HuH-7 (cell line): Measurements from ENCODE around the gene SPSB4.

Experiments
- DNase-seq: peaks from one replicate; pipeline ENCODE4 v3.0.0; 2011; ENCODE audit warnings: low spot score

SPSB4 gene

DNA sequence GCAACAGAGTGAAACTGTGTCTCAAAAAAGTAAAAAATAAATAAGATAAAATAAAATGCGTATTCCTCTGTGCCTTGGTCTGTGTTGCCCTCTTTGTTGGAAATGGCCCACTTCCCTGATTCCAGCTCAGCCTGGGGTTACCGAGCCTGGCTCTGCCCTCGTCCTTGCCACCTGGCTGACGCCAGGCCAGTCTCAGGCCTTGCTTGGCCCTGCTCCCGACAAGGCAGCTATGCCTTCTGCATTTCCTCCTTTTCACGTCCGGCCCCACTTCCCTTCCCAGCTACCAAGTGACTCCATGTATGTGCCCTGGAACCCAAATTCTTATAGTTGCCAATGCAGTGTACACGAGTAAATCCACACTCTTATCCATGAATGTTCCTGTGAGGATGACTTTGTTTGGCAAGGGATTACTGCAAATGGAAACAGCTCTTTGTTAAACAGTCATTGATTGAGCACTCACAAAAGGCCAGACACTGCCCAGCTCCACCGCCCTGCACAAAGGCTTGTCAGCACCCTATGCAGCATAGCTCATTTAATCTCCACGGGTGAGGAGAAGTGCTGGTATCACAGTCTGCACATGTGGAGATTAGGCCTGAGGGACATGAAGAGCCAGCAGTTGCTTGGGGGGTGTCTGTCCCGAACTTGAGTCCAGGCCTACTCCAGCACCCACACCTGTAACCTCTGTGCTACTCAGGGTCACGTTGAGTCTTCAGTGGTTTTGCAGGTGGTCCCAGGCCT lies 25.1 kb downstream of the SPSB4 start:
- DNase-seq: no peak

DNA sequence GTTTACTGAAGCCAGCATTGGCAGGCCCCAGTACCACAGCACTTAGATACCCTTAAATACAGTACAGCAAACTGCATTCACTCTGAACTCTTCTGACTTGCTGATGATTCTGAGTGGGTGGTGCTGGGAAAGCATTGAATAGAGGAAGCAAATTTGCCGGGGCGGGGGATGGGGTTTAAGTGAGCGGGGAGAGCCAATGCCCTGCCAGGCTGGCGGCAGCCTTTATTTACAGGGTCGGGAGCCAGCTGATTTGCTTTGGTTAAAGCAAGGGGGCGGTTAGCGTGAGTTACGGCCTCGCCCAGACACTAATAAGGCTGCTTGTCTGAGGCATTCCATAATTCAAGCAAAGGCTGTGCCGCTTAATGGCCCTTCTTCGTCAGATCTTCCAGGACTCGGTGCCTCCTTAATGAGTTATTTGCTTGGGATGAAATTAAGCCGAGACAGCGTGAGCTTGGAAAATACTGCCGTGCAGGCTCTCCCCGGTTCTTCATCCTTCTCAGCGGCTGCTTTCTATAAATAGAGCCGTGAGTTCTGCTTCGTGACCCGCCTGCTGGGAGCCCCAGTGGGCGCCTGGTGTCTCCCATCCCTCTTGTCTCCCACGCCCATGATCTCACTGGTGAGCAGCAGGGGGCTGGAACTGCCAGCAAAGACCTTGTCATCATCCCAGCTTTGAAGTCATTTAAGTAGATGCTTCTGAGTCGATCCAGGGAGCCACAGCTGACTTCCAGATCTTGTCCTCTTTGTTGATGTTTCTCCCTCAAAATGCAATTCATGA lies 25.8 kb downstream of the SPSB4 start:
- DNase-seq: no peak

DNA sequence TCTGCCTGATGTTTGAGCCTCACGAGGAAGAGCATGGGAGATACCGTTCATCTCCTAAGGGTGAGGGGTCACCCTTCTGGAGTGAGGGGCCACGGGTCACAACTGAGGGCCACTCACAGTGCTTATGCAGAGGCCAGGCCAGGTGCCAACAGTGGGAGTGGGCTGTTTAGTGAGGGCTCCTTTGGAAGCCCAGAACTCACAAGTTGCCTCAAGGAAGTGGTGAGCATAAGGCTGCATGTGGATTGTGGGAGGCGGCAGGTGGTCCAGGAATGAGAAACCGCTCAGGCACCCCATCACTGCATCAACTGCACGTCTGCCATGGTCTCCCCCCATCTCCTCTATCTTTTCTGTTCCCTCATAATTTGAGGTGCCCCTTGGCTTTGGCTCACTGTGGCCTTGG lies 26.5 kb downstream of the SPSB4 start:
- DNase-seq: no peak

DNA sequence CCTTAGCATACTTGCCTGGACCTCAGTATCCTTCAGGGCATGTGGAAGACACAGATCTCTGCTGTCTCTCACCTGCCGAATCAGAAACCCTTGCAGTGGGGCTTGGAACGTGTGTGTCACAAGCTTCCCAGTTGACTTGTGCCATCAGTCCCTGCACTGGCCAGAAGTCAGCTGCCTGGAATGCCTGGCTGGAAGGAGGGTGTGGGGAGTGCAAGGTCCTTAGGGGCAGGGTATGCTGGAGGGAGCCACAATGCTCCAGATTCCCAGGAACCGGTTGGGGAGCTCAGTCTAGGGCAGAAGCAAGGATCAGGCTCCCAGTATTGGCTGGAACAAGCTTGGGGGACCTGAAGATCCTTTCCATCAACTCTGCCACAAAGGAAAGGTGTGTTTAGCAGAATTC lies 27.1 kb downstream of the SPSB4 start:
- DNase-seq: no peak

DNA sequence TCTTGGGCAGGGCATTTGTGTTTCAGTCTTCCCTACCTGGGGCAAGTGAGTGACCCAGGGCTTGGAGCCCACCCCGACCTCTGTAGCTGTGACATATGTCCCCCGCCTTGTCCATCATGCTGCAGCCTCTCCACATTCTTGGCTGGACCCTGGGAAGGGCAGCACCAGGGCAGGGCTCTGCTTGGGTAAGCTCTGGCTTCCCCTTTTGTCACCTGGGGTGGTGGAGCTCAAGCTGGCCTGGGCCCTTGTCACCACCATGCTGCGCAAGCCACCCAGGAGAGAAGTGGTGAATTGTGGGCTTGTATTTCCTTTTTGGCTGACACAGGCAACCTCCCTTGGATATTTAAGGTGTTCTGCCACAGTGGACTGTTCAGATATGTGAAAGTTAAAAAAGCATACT lies 29.3 kb downstream of the SPSB4 start:
- DNase-seq: no peak

DNA sequence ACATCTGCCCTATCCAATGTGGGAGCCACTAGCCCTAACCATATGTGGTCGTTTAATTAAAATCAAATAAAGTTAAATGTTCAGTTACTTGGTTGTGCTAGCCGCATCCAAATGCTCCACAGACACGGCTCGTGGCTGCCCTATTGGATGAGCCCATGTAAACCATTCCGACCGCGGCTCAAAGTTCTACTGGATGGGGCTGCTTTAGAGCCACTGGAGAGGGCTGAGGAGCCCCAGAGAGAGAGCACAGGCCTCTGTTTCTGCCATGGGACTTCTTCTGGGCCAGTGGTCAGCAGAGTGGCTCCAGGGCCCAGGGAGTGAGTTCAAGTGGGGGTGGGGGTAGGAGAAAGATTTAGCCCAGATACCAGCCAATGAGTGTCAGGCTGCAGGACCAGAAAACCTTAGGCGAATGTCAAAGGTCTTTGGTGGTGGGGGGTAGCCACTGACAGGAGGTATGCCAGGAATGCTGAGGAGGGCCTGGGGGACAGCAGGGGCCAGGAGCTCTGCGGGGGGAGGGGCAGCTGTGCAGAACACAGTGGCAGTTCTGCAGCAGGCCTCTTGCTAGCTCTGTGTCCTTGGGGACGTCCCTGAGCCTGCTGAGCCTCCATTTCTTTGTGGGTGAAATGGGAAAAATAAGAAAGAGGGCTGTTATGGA lies 30.1 kb downstream of the SPSB4 start:
- DNase-seq: no peak

DNA sequence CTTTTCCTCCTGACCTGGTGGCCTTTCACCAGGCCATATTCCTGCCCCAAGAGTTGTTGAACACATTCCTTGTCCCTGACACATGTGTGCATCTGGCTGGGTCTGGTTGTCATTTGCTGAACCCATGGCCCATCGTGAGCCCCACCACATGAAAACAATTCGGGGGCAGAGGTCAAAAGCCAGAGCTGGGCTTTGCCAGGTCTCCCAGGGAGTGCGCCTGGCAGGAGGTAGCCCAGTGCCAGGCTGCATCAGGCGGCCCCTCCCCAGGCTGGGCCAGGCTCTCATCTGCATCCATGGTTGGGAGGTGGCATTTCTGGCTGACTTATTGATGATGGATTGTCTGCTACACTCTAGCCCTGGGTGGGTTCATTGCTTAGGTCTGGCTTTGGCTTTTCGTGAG lies 30.9 kb downstream of the SPSB4 start:
- no peak for DNase-seq

DNA sequence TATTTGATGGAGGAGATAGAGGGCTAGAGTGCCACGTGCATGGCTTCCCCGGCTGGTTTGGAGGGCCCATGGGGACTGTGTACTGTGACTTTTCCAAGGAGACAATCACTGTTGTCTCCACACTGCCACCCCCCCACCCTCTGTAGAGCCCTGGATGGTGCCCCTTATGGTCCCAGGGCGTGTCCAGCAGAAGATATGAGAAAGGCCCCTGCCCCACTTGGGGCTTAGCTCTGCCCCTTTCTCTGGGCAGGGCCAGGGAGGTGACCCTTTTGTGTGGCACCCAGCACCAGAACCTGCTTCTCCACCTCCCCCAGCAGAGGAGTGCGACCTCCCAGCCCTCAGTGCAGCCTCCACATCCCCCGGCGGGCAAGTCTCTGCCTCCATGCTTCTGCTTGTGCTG lies 32.1 kb downstream of the SPSB4 start:
- no peak for DNase-seq

DNA sequence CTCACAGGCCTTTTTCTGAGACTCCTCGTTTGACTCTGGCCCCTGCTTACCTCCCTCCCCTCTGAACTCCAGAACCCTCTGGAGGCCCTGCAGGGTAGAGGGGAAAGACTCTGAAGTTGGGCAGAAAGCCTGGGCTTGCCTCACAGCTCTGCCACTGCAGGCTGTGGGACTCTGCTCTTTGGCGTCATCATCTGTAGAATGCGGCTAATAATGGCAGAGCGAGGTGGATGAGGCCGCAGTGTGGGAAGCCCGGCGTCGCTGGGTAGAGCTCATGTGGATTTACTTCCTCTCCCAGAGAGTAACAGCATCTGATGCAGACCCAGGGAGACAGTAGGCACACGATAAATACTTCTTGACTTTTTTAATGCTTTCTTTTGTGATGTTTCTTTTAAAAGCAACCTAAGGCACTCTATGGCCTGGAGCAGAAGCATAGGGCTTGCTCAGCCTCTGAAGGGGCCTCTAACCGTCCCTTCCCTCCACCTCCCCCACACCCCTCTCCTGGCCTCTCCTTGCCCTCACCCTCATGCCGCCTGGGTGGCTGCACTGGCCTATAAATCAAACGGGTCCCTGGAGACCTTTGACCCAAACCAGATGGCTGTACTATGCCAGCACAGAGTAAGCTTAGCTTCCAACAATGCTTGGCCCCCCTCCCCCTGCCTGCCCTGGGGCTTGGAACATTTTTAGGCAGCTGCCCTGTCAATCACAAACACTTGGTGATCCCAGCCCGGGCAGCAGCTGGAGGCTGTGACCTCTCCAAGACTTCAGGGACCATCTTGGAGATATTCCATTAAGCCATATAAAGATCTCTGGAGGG lies 32.9 kb downstream of the SPSB4 start:
- no peak for DNase-seq

DNA sequence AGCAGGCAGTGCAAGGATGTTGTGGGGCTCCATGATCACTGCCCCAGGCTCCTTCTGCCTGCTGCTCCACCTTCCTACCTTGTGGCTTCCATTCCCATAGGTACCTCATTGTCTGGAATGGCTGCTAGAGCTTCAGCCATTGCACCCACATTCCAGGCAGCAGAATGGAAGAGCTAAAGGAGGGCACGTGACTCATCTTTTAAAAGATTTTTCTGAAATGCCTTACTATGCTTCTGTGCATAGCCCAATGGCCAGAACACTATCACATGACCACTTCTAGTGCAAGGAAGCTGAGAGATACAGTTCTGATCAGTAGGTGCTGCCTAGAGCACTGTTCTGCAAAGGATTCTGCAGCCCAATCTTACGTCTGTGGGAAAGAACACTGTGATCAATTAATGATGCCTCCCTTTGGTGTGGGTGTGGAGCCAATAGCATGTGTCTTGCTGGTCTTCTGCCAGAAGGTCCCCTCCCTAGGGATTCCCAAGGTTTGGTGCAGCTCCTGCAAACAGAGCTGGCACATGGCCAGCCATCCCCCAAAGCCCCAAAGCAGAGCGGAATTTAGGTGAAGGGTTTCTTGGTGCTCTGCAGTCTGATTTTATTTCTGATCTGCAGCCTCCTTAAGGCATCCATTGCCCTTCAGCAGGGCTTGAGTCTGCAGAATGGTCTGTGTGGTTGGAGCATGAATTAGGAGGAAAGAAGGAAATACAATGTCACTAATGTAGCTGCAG lies 34.4 kb downstream of the SPSB4 start:
- no peak for DNase-seq

DNA sequence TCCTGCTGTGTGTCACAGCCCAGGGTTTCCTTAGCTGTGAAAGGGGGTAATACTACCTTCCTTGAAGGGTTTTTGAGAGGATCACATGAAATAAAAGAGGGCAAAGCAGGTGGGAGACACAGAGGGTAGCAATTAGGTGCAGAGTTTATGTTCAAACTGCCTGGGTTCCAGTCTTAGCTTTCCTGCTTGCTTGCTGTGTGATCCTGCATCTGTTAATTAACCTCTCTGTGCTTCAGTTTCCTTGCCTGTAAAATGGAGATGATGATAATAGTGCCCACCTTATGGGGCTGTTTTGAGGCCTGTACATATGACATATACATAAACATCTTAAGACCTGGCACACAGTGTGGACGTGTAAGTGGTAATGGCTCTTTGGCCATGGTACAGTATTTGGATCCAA lies 35.0 kb downstream of the SPSB4 start:
- DNase-seq: no peak

DNA sequence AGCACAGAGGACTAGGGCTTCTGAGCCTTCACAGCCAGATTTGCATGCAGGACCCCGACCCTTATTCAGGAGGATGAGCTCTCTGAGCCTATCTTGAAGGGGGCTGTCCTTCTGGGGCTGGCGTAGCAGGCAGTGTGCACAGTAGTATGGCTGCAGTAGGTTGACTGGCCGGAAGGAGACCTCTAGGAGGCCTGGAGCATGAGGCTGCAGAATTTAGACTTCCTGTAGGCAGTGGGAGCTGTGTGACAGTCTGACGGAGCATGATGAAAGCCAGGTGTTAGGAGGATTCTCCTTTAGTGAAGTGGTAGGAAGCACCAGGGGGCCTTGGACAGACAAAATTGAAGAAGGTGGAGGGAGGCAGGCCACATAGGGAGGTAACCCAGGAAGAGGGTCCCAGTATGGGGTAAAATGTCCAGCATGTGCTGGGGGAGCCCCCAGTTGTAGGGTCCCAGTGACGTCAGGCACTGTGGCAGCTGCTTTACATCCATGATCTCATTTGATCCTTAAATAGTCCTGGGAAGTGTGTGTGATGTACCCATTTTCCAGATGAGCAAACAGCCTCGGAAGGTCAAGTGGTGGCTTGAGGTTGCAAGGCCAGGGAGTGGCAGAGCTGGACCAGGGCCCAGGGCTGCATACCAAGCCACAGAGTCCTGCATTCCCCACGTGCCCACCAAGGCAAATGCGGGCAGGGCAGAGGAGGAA lies 36.1 kb downstream of the SPSB4 start:
- no peak for DNase-seq

DNA sequence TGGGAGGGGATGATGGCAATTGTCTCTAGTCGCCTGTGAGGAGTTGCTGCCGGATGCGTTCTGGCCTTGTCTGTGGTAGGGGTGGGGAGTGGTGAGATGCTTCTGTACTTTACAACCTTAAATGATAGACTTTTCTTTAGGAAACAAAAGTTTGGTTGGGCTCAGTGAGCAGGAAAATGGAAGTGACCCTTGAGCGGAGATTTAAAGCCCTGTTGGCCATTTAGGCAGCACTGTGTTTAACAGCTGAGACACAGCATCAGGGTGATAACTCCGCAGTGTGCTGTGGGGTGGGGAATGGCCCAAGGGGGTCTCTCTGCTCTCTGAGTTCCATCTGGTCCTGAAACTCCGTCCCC lies 36.6 kb downstream of the SPSB4 start:
- DNase-seq: no peak

DNA sequence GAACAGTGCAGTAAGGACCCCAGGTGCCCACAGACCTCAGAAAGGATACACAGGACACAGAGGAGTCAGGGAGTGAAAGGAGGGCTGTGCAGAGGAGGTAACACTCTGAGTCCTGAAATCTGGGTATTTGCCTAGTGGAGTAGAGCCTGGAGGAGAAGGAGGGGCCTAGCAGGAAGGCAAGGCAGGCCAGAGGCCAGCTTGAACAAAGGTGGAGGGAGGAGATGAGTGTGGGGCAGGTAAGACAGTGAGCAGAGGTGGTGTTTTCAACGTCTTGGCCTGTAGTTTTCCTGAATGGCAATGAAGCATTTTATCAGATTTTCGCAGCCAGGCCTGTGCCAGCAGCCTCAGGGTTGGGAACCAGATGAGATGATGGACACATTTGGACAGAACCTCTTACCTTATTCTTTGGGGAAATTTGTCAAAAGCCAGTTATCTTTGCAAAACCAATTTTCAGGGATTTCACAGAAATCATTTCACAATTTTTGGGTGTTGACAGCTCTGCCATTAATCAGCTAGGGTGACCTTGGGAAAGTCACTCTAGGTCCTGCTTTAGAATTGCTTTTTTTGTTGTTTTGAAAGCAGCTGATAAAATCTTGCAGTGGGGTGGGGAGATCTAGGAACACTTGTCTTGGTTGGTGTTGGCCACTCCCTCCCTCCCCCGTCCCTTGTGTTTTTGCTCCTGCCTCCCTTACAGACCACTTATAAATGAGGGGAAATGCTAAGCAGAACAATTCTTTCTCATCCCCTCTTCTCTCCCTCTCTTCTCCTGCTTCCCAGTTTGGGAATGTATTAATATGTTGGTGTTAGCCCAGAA lies 38.4 kb downstream of the SPSB4 start:
- DNase-seq: no peak

DNA sequence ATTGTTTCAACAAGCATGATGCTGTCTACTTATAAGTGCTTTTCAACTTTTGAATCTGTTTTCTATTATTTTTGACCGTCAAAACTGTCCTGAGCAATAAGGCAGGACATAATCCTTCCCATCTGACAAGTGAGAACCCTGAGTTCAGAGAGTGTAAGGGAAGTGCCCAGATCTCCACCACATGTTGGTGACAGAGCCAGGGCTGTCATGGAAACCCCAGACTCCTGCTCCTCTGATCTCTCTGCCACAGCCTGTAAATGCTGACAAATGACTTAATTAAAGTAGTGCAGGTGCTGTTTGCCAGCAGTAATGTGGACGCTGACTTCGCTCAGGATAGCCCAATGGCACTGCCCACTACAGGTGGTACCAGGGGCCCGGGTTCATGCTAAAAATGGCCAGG lies 40.3 kb downstream of the SPSB4 start:
- DNase-seq: no peak

DNA sequence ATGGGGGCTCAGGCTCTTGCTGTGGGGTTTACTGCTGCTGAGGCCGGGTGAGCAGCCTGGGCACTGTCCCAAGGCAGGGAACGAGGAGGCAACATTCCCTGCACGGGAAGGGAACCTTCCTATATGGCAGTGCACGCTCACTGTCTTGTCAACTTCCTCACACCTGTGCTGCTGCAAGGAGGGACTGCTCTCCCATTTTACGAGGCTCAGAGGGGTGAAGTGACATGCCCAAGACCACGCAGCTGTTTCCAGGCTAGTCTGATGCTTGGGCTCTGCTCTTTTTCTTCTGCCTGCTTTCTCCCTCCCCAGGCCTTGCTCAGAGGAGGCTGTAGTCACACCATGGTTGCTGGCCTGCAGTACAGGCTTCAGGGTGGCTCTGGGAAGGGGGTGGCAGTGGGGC lies 41.5 kb downstream of the SPSB4 start:
- DNase-seq: no peak

DNA sequence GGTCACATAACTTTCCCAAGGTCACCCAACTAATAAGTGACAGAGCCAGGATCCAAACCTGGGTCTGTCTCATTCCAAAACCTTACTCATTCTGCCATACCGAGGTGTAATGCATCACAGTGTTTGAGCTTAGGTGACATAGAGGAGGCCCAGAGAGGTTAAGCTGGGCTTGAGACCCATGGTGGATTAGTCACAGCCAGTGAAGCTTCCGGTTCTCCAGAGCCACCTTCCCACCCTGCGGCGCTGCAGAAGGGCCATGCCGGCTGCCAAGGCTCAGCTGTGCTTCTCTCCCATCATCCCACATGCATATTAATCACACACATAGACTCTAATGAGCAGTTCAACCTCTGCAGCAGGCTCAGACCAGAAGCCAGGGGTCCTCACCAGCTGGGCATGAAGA lies 42.2 kb downstream of the SPSB4 start:
- DNase-seq: no peak

DNA sequence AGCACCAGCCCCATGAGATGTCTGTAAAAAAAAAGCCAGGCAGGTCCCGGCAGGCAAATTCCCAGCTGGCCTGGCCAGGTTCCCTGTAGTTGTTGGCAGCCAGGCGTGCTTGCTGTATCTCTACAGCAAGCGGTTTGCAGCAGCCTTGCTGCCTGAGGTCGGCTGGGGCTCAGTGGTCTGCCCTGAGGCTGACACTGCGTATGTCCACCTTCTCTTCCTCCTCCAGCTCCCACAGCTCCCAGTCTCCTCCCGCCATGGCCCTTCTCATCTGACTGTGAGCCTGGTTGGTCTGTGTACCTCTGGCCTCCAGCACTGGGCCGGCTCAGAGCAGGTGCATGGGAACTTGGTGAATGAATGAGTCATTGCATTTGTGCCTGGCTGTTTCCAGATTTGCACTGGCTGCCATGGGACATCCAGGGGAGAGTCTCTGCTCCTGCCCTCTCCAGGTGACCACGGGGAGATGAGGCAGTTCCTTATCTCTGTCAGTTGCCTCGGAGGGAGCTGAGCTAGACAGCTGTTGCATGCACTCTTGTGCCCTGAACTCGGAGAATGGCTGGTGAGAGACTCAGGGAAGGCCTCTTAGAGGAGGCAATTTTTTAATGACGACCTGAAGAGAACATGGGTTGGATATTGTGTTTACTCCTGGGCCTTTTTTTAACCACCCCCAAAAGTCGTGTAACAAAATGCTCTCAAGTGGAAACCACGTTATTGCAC lies 43.0 kb downstream of the SPSB4 start:
- no peak for DNase-seq

DNA sequence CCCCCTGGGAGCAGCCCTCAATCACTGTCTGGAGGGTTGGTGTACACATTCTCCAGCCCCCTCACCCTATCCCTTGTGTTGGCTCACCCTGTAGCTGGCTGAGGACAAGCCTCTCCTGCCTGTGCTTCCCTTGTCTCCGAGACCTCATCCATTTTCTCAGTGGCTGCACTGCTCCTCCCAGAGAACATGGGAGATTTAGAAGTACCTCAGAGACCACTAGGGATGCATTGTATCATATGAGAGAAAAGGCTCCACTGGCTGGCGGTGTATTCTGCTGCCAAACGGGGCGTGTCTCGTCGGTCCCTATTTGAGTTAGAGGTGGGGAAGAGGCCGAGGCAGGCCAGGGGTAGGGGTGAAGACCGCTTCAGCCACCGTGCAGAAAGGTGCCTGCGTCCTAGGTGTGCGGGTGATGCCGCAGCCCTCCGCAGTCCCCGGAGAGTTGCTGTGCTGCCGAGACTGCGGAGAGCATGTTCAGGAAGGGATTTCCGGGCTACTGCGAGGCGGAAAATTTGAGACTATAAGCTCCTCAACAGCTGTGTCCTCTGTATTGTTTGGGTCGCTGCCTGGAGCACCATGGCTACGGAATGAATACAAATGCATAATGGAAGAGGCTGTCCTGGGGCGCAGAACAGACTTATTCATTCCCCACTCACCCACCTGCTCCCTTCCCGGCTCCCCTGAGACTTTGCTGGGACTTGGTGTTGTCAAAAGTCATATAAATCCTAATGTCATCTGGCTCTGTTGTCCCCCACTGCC lies 43.8 kb downstream of the SPSB4 start:
- no peak for DNase-seq
